ENCODE results near the gene IGFLR1.

The IGFLR1 gene

GRCh38 chr19:35723671-35724070 lies 18.6 kb downstream of the IGFLR1 start:
- no peak for DNase-seq (ENCODE audit: low spot score)

- DNase-seq (ENCODE audit: low spot score), result no peak
Observed at GRCh38 chr19:35722897-35723296, 19.4 kb downstream of the IGFLR1 start.

- DNase-seq (ENCODE audit: low spot score), result no peak
Observed at GRCh38 chr19:35722461-35722860, 19.8 kb downstream of the IGFLR1 start.

GRCh38 chr19:35721374-35721773 lies 20.9 kb downstream of the IGFLR1 start:
- DNase-seq (ENCODE audit: low spot score), result no peak

GRCh38 chr19:35720648-35721047 lies 21.6 kb downstream of the IGFLR1 start:
- DNase-seq (ENCODE audit: low spot score), result no peak

GRCh38 chr19:35720163-35720524 lies 22.1 kb downstream of the IGFLR1 start:
- DNase-seq (ENCODE audit: low spot score), result no peak

GRCh38 chr19:35719402-35720162 lies 22.7 kb downstream of the IGFLR1 start:
- no peak for DNase-seq (ENCODE audit: low spot score)

- peak; percentile 33 for DNase-seq (ENCODE audit: low spot score)
Observed at GRCh38 chr19:35718345-35719041, 23.8 kb downstream of the IGFLR1 start.

- DNase-seq (ENCODE audit: low spot score), result peak; percentile 97
Observed at GRCh38 chr19:35717665-35718344, 24.4 kb downstream of the IGFLR1 start, which contains the start of gene KMT2B. Gene KMT2B (plus strand): TSS chr19:35718003. CDS start chr19:35718019, 16 bp downstream.

GRCh38 chr19:35716801-35717664 lies 25.2 kb downstream of the IGFLR1 start:
- peak; percentile 99 for DNase-seq (ENCODE audit: low spot score)

GRCh38 chr19:35715981-35716800 lies 26.1 kb downstream of the IGFLR1 start:
- peak; percentile 70 for DNase-seq (ENCODE audit: low spot score)

- no peak for DNase-seq (ENCODE audit: low spot score)
Observed at GRCh38 chr19:35715355-35715809, 26.9 kb downstream of the IGFLR1 start.

- DNase-seq (ENCODE audit: low spot score), result no peak
Observed at GRCh38 chr19:35714601-35715354, 27.5 kb downstream of the IGFLR1 start.

- no peak for DNase-seq (ENCODE audit: low spot score)
Observed at GRCh38 chr19:35713904-35714495, 28.3 kb downstream of the IGFLR1 start.

GRCh38 chr19:35713506-35713850 lies 28.8 kb downstream of the IGFLR1 start:
- DNase-seq (ENCODE audit: low spot score), result no peak

GRCh38 chr19:35712567-35713505 lies 29.4 kb downstream of the IGFLR1 start:
- no peak for DNase-seq (ENCODE audit: low spot score)

GRCh38 chr19:35710784-35711723 lies 31.2 kb downstream of the IGFLR1 start:
- no peak for DNase-seq (ENCODE audit: low spot score)

- no peak for DNase-seq (ENCODE audit: low spot score)
Observed at GRCh38 chr19:35708391-35708790, 33.9 kb downstream of the IGFLR1 start.

Measured in AG08395 (cell line).